Kasumi-1 (cell line): ENCODE data around the gene NCBP2L.
"Not testable (repeated sequence)": the region's sequence is repeated elsewhere in the genome, so short reads cannot be mapped to it uniquely, and the experiment has no call there.

Experiments used
- DNase-seq, 2 experiments: peaks; one replicate each; lab custom pipeline; 2025; lab: John Stamatoyannopoulos, UW

Gene NCBP2L

DNA sequence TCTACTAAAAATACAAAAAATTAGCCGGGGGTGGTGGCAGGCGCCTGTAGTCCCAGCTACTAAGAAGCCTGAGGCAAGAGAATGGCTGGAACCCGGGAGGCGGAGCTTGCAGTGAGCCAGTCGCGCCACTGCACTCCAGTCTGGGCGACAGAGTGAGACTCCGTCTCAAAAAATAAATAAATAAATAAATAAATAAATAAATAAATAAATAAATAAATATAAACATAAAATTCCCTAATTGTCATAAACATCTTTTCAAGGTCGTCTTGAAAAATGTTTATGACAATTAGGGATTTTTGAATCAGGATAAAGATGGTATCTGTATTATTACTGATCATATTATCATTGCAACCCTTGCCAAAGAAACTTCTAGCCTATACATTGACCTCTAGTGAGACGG is 32.5 kb downstream of the NCBP2L start:
- DNase-seq = not testable (repeated sequence)

DNA sequence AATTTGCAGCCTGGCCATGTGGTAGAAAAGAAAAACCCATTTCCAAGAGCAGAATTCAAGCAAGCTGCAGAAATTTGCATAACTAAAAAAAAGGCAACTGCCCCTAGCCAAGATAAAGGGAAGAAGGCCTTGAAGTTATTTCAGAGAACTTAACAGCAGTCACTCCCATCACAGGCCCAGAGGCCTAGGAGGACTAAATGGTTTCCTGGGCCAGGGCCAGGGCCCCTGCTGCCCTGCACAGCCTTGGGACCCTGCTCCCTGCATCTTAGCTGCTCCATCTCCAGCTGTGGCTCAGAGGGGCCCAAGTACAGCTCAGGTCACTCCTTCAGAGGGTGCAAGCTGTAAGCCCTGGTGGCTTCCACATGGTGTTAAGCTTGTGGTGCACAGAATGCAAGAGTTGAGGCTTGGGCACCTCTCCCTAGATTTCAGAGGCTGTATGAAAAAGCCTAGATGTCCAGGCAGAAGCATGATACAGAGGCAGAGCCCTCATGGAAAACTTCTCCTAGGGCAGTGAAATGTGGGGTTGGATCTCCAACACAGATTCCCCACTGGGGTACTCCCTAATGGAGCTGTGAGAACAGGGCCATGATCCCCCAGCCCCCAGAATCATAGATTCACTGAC is 41.5 kb downstream of the NCBP2L start:
- DNase-seq = no peak

GRCh38 chrX:107823042-107823441 is 45.5 kb downstream of the NCBP2L start:
- no peak for DNase-seq

DNA sequence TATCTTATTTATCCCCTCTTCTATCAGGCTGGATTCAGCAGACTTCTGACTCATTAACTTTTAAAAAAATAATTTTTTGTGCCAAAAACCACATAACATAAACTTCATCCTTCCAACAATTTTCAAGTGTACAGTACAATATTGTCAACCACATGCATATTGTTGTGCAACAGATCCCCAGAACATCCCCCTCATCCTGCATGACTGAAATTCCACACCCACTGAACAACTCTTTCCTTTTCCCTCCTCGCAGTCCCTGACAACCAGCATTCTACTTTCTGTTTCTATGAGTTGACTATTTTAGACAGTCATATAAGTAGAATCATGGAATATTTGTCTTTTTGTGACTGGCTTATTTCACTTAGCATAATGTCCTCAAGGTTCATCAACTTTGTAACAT is 45.9 kb downstream of the NCBP2L start:
- peak; percentile 7 to 16 for DNase-seq

GRCh38 chrX:107825698-107826237 is 48.2 kb downstream of the NCBP2L start, which contains the start of gene MID2:
Gene MID2, plus strand, starts transcription at chrX:107825866. Its CDS starts 561 bp downstream, at chrX:107826427.
- DNase-seq = peak in 1 of 2 experiments; percentile 11

DNA sequence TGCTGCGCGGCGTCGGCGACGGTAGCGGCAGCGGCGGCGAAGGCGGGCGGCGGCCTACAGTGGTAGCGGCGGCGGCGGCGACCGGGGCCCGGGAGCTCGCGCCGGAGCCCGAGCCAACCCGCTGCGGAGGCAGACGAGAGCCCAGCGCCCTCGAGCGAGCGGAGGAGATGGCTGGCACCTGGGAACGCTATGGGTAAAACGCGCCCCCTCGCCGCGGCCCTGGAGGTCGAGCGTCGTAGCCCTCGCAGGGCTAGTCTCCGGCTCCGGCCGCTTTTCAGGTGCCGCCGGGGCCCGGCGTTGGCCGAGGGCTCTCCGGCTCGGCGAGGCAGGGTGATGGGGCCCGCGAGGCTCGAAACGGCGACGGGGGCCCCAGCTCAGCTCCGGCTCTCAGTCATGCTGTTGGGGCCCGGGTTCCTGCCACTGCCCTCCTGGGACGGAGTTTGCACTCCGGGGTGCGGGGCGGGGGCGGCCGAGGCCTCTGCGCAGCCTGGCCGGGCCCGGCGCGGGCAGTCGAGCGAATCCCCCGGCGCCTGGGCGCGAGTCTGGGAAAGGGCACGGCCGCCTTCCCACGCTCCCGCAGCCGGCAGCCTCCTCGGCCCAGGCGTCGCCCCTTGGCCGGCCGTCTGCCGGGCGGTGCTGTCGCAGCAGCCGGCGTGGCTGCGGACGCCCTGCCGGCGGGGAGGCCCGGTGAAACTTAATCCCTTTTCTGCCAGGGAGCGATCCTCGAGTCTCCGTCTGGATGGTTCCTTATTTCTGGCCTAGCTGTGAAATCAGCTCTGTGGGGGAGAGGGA is 48.9 kb downstream of the NCBP2L start:
- DNase-seq = peak in 1 of 2 experiments; percentile 27

DNA sequence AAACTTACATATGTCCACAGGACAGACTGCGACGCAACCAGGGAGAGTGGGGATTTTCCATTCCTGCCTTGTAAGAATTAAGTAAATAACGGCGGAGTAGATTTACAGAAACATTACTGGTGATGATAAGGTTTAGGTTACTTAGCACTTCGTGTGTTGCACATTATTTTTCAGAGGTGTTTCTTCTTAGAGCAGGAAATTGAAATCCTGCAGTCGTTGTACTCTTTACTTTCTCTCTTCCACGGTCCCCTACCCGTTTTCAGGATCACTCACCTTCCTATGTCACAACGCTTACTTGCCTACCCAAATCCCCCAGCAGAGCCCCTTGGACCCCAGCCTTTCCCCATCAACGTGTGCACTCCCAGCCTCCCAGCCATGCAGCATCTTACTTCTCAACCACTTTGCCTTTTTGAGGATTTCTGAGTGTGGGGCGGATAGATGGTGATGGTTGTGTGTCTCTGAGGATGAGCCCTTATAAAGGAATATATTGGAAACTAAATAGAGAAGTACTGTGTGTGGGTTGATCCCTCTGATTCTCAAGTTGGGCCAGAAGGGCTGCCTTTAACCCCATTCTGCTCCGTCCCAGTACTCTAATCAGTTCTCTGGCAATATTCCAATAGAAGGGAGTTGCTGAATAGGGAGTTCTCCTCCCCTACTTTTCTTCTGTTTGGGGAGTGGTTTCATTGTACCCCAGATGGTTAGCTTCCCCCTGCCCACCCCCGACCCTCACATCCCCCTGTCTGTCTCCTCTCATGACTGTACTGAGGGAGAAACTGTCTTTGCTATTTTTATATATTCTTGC is 49.7 kb downstream of the NCBP2L start:
- DNase-seq = peak in 1 of 2 experiments; percentile 16

DNA sequence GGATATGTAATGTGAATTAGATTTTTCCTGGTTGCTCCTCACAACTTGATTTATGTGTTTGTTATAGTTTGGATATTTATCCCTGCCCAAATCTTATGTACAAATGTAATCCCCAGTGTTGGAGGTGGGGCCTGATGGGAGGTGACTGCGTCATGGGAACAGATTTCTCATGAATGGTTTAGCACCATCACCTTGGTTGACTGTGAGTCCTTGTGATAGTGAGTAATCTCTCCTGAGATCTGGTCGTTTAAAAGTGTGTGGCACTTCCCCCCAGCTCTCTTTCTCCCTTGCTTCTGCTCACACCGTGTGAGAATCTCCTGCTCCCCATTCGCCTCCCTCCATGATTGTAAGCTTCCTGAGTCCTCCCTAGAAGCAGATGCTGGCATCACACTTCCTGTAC is 50.3 kb downstream of the NCBP2L start:
- DNase-seq = no peak

DNA sequence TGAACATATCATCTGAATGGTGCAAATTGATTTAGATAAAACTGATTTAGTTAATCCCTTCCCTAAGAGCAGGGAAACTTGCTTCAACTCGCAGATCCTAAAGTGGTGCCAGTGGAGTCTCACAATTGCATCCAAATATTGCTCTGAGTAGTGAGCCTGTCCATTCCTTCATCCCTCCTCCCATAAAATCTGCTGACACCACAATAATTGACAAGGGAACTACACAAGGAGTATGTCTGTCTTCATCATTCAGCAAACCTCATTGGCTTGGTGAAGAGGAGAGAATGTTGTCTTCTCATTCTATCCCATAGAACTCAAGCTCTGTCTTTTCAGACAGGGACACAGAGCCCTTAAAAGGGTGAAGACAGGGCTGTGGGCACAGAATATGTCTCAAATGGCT is 52.3 kb downstream of the NCBP2L start:
- DNase-seq = no peak

GRCh38 chrX:107831071-107831730 is 53.7 kb downstream of the NCBP2L start:
- DNase-seq = no peak

- no peak for DNase-seq
These were observed 57.0 kb downstream of the NCBP2L start for GRCh38 chrX:107834275-107835201.

- no peak for DNase-seq
These were observed 59.4 kb downstream of the NCBP2L start for GRCh38 chrX:107836958-107837357.

DNA sequence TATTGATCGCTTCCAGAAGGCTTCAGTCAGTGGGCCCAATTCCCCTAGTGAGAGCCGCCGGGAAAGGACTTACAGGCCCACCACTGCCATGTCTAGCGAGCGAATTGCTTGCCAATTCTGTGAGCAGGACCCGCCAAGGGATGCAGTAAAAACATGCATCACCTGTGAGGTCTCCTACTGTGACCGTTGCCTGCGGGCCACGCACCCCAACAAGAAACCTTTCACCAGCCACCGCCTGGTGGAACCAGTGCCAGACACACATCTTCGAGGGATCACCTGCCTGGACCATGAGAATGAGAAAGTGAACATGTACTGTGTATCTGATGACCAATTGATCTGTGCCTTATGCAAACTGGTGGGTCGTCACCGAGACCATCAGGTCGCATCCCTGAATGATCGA is 63.4 kb downstream of the NCBP2L start:
- no peak for DNase-seq

DNA sequence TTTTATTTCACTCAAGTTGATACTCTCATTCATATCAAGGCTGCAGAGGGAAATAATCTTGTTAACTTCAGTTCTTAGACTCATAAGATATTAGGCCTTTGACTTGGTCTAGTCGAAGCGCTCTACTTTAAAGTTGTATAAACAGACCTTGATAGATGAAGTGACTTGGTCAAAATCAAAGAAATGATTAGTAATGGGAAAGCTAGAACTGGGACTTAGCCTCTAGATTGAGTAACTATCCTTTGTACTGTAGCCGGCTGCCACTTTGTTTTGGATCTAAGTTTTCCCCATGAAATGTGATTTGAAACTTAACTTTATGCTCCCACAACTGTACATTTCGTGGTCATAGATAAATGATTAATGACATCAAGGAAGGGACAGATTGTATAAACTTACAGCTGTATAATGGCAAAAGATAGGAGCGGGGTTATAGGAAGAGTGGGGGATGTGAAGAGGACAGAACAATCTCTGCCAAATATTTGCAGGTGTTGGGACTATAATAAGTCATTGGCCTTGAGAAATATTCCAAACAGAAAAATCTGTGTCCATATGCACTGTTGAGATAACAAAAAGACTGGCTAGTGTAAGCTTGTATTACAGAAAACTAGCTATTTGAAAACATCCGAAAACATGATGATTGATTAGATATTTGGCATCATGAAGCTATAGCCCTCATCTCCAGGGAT is 65.3 kb downstream of the NCBP2L start:
- no peak for DNase-seq
